AG10803 (cell line): ENCODE data around the gene ZMIZ1.

Source experiments
- DNase-seq: peaks from one replicate; pipeline ENCODE4 v3.0.0; 2010; ENCODE audit warnings: low read depth
- H3K4me3 ChIP-seq: 2 replicates; pipeline ENCODE4 v1.5.1; 2011; ENCODE audit warnings: mild to moderate bottlenecking, low read length, control low read depth
- CTCF ChIP-seq: conservative IDR thresholded peaks from 2 replicates; pipeline ENCODE4 v1.5.1; 2011; ENCODE audit warnings: mild to moderate bottlenecking, low read length, control low read depth, inconsistent platforms

ZMIZ1 gene

GRCh38 chr10:79186486-79187120, 117.8 kb downstream of the ZMIZ1 start:
- no peak for TF ChIP-seq CTCF
- DNase-seq, result no peak
- H3K4me3 ChIP-seq, result no peak overlapping the region

DNA sequence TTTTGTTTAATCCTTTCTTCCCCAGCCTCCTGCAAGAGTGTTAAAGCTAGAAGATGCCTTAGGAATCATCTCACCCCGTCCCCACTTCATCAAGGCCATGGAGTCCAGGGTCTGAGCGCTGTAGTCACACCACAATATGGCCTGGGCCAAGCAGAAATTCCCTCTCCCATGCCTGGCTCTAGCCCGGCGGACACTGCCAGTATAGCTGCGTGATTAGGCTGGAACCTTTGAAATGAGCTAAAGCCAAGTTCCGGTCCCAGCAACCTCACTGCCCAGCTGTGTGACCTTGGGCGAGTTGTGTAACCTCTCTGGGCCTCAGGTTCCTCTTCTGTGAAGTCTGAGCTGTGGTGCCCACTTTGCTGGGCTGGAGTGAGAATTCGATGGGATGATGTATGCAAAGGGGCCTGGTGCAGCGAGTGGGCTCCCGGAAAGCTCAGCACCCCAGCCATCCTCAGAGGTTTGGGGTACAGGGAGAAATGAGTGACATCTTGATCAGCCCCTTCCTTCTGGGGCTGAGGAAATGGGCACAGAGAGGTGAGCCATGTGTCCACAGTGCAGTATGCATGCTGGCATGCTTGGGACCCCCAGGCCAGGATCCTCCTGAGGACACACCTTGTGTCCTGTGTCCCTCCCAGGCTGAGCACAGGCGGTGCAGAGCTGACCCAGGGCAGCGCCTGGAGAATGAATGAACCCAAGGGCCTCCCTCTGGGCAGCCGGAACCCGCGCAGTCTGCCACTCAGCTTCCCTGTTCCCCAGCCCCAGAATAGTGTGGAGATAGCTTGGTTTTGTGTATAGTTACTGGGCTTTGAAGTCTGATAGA, 118.6 kb downstream of the ZMIZ1 start:
- no peak overlapping the region for H3K4me3 ChIP-seq
- TF ChIP-seq CTCF, result no peak
- no peak for DNase-seq

- DNase-seq, result peak; percentile 39
- H3K4me3 ChIP-seq, result no peak overlapping the region
- no peak for TF ChIP-seq CTCF
Measured at GRCh38 chr10:79188154-79188965, 119.6 kb downstream of the ZMIZ1 start.

GRCh38 chr10:79189181-79189580, 120.4 kb downstream of the ZMIZ1 start:
- no peak overlapping the region for H3K4me3 ChIP-seq
- TF ChIP-seq CTCF, result no peak
- DNase-seq, result no peak

DNA sequence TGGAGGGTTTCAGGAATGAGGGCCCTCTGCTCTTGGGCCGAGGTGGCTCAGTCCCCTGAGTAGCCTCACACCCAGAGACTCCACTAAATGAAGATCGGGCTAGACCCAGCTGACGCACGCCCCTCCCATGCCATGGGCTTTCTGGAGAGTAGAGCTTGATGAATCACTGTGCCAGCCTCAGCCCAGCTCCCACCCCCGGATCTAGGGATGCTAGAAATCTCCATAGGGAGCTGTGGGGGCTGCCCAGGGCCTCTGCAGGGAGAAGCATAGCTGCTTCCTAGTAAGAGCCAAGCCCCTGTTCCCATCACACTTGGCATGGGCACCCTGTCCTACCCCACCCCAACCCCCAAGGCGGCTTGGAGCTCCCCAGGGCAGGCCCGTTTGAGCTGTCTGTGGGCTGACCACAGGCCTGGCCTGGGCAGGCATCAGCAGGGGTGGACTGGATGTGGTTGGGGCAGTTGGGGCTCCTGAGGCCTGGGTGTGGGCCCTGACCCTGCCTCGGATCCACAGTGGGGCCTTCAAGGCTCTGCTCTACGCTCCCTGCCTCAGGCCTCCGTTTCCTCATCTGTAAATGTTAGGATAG, 121.2 kb downstream of the ZMIZ1 start:
- H3K4me3 ChIP-seq, result no peak overlapping the region
- no peak for DNase-seq
- no peak for TF ChIP-seq CTCF

GRCh38 chr10:79190740-79191261, 122.0 kb downstream of the ZMIZ1 start:
- H3K4me3 ChIP-seq, result no peak overlapping the region
- no peak for TF ChIP-seq CTCF
- no peak for DNase-seq
